Thoracic aorta (tissue), 2 donors: Measurements from ENCODE around the gene CNPY1. TPM values are rescaled to one million over a fixed set of nuclear protein-coding genes. Genes with fewer than 3 reads are reported as not detected.

Source experiments
- ATAC-seq: fragments of 150-250 bp; one replicate; pipeline ENCODE4 v1.8.0; 2017; ENCODE audit warnings: low read depth; ENCODE audit not compliant: insufficient number of reproducible peaks, low FRiP score
- DNase-seq: peaks from one replicate; pipeline ENCODE4 v3.0.0-alpha.2; 2020; ENCODE audit warnings: low spot score
- H3K27ac ChIP-seq, 2 donors: fragments of 200-600 bp; sonication (generic); 1 replicate in 1 of 2; 2 replicates in 1 of 2; pipeline ENCODE4 v1.5.1; 2016; ENCODE audit warnings: mild to moderate bottlenecking in 2 of 2, moderate library complexity in 2 of 2
- H3K27me3 ChIP-seq: fragments of 200-600 bp; sonication (generic); replicated peaks from 2 replicates; pipeline ENCODE4 v1.6.0; 2016; ENCODE audit warnings: mild to moderate bottlenecking; ENCODE audit not compliant: insufficient read depth
- H3K36me3 ChIP-seq: fragments of 200-600 bp; sonication (generic); one replicate; pipeline ENCODE4 v1.5.1; 2016
- H3K4me1 ChIP-seq, 2 donors: fragments of 200-600 bp; sonication (generic); 1 replicate in 1 of 2; 2 replicates in 1 of 2; pipeline versions ENCODE4 v1.5.1 to v1.6.0; 2016; ENCODE audit warnings: low read depth in 2 of 2, mild to moderate bottlenecking in 1 of 2; ENCODE audit not compliant: control insufficient read depth in 1 of 2
- H3K4me3 ChIP-seq: fragments of 200-600 bp; sonication (generic); 2 replicates; pipeline ENCODE4 v1.5.1; 2016; ENCODE audit warnings: mild to moderate bottlenecking
- H3K9me3 ChIP-seq: fragments of 200-600 bp; sonication (generic); 2 replicates; pipeline ENCODE4 v1.5.1; 2016
- CTCF ChIP-seq: fragments of 200-600 bp; sonication (generic); IDR thresholded peaks from one replicate; pipeline ENCODE4 v1.5.1; 2019; ENCODE audit warnings: antibody characterized with exemption
- total RNA-seq, 2 donors: library from RNA; depleted of rRNA; stranded (reverse); fragments of >200 nt; gene quantifications; one replicate each; pipeline versions ENCODE4 v1.1.0 to v1.2.3, GENCODE V29; 2016

CNPY1 gene
- total RNA-seq, 2 donors from 2014 or later, result not detected

GRCh38 chr7:155490697-155491628 is 55.4 kb downstream of the CNPY1 start:
- Histone ChIP-seq H3K4me3 (peak overlapping the region; percentile 69), H3K27ac (peak overlapping the region in 1 of 2 donors; percentile 5), H3K27me3 (no peaks in the 10 kb centered on the region), H3K9me3 (no peaks in the 10 kb centered on the region), H3K36me3 (no peaks in the 10 kb centered on the region), H3K4me1 (peaks cover 5 to 14% of the 10 kb centered on the region in 2 donors)
- ATAC-seq, result no peak
- DNase-seq, result no peak
- no peak for TF ChIP-seq CTCF

GRCh38 chr7:155489862-155490696 is 56.3 kb downstream of the CNPY1 start:
- Histone ChIP-seq H3K4me3 (peak overlapping the region; percentile 69), H3K9me3 (no peaks in the 10 kb centered on the region), H3K27me3 (no peaks in the 10 kb centered on the region), H3K4me1 (peaks cover 5 to 14% of the 10 kb centered on the region in 2 donors), H3K36me3 (no peaks in the 10 kb centered on the region), H3K27ac (no peak overlapping the region)
- DNase-seq, result no peak
- ATAC-seq, result no peak
- TF ChIP-seq CTCF, result no peak

GRCh38 chr7:155489158-155489840 is 57.1 kb downstream of the CNPY1 start:
- no peaks in the 10 kb centered on the region for H3K27me3 ChIP-seq
- ATAC-seq, result no peak
- DNase-seq, result no peak
- peaks cover 5 to 14% of the 10 kb centered on the region in 2 donors for H3K4me1 ChIP-seq
- H3K27ac ChIP-seq, result no peak overlapping the region
- H3K4me3 ChIP-seq, result no peak overlapping the region
- H3K36me3 ChIP-seq, result no peaks in the 10 kb centered on the region
- no peak for TF ChIP-seq CTCF
- no peaks in the 10 kb centered on the region for H3K9me3 ChIP-seq

DNA sequence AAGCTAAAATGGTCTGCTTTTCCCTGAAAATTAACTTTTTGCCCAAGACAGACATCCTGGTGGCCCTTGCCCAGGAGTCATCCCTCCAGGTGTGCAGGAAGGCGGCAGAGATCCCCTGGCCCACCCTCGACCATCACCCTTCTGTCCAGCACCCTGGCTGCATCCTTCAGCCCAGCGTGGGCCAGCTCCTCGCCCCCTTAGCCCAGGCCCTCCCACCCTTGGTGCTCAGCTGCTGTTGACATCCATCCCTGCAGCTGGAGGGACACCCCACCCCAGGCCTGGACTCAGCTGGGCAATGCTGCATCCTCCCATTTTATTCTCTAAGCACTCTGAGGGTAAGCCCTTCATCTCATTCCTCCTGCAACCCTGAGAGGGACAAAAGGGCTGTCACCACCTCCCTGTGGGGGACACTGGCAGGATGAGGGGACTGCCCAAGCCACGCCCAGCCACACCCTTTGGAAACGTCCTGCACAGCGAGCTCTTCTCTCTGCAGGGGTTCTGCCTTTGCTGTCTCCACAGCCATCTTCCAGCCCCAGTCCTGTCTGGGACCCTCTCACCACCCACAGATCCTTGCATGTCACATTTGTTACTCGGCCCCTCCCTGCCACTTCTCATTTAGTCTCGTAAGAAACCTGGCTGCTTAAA is 57.8 kb downstream of the CNPY1 start:
- no peak for DNase-seq
- no peaks in the 10 kb centered on the region for H3K27me3 ChIP-seq
- H3K27ac ChIP-seq, result no peak overlapping the region
- no peak overlapping the region for H3K4me3 ChIP-seq
- H3K9me3 ChIP-seq, result no peaks in the 10 kb centered on the region
- ATAC-seq, result no peak
- H3K36me3 ChIP-seq, result no peaks in the 10 kb centered on the region
- peaks cover 5 to 14% of the 10 kb centered on the region in 2 donors for H3K4me1 ChIP-seq
- no peak for TF ChIP-seq CTCF
